A549 (cell line): Measurements from ENCODE around the gene SNX19. TPM values are rescaled to one million over a fixed set of nuclear protein-coding genes. Genes with fewer than 3 reads are reported as not detected.
A peak's percentile ranks its signal among the peaks of the same experiment; 100 is the strongest.

Source experiments
- ATAC-seq, 2 experiments: fragments of 200-7000 bp in 1 of 2; fragments of >200 bp in 1 of 2; cut with Nextera tagmentation in 1 of 2; cut with Tn5 transposase in 1 of 2; 3 replicates each; pipeline versions ENCODE4 v1.8.0 to v1.9.1; 2018 to 2020; ENCODE audit warnings: mild to moderate bottlenecking in 1 of 2, moderate library complexity in 1 of 2
- CTCF ChIA-PET: fragments of 300-600 bp; sonication (Branson Sonifier 250); formaldehyde crosslinking; extraction: SDS; loops from one replicate; lab custom pipeline; 2021; ENCODE audit warnings: antibody characterized with exemption, inconsistent platforms; lab: Yijun Ruan, JAX
- POLR2A ChIA-PET: fragments of 350-600 bp; formaldehyde crosslinking; extraction: SDS; loops from one replicate; lab custom pipeline; 2021; ENCODE audit warnings: antibody characterized with exemption, inconsistent platforms; lab: Yijun Ruan, JAX
- DNase-seq, 2 experiments: peaks; one replicate each; pipeline versions ENCODE4 v3.0.0 to v3.0.0-alpha.2; 2011 to 2016; ENCODE audit warnings: low read depth in 1 of 2, low spot score in 1 of 2
- FAIRE-seq: peaks from 2 replicates; lab custom pipeline; 2011; peaks lifted over from hg19 to GRCh38; lab: Jason Lieb, UNC
- H3K27ac ChIP-seq, 2 experiments: fragments of >200 bp; sonication (Bioruptor Twin); formaldehyde crosslinking; 3 replicates each; pipeline ENCODE4 v1.5.1; 2016 to 2017
- H3K4me1 ChIP-seq: fragments of >200 bp; sonication (Bioruptor Twin); formaldehyde crosslinking; 3 replicates; pipeline ENCODE4 v1.6.1; 2016
- H3K4me2 ChIP-seq: fragments of >200 bp; sonication (Bioruptor Twin); formaldehyde crosslinking; 3 replicates; pipeline ENCODE4 v1.6.1; 2016
- H3K4me3 ChIP-seq: fragments of >200 bp; sonication (Bioruptor Twin); formaldehyde crosslinking; 3 replicates; pipeline ENCODE4 v1.5.1; 2016
- H3K9me3 ChIP-seq: fragments of >200 bp; sonication (Bioruptor Twin); formaldehyde crosslinking; 3 replicates; pipeline ENCODE4 v1.6.1; 2016
- BHLHE40 ChIP-seq: IDR thresholded peaks from 2 replicates; pipeline ENCODE4 v1.6.1; 2012; ENCODE audit warnings: low read depth, low read length, inconsistent platforms
- CBX2 ChIP-seq: fragments of 200-600 bp; sonication (generic); IDR thresholded peaks from 2 replicates; pipeline ENCODE4 v1.6.1; 2016; ENCODE audit warnings: low read depth, mild to moderate bottlenecking, borderline replicate concordance
- CHD4 ChIP-seq: fragments of 200-600 bp; sonication (generic); IDR thresholded peaks from 2 replicates; pipeline ENCODE4 v1.6.1; 2016; ENCODE audit warnings: antibody characterized with exemption, mild to moderate bottlenecking, borderline replicate concordance
- CTCF ChIP-seq: fragments of >200 bp; sonication (Bioruptor Twin); formaldehyde crosslinking; IDR thresholded peaks from 3 replicates; pipeline ENCODE4 v1.5.1; 2016
- EHMT2 ChIP-seq: fragments of 200-600 bp; sonication (generic); IDR thresholded peaks from 2 replicates; pipeline ENCODE4 v1.6.1; 2016; ENCODE audit warnings: antibody characterized with exemption, low read depth, mild to moderate bottlenecking, moderate library complexity
- ELK1 ChIP-seq: fragments of 150-350 bp; IDR thresholded peaks from 2 replicates; pipeline ENCODE4 v1.6.1; 2014; ENCODE audit warnings: low read depth, mild to moderate bottlenecking, low read length
- EP300 ChIP-seq, 2 experiments: fragments of >200 bp; sonication (Bioruptor Twin); formaldehyde crosslinking; IDR thresholded peaks; 2 replicates in 1 of 2; 3 replicates in 1 of 2; pipeline ENCODE4 v1.6.1; 2016 to 2017
- FOSB ChIP-seq: fragments of 250-450 bp; sonication (Bioruptor Pico); IDR thresholded peaks from 2 replicates; pipeline ENCODE4 v1.5.0; 2020; ENCODE audit warnings: mild to moderate bottlenecking, moderate library complexity
- HOXB5 ChIP-seq: fragments of 250-450 bp; sonication (Bioruptor Pico); IDR thresholded peaks from 2 replicates; pipeline ENCODE4 v1.5.0; 2020; ENCODE audit warnings: mild to moderate bottlenecking, moderate library complexity
- NR3C1 ChIP-seq: fragments of >200 bp; sonication (Bioruptor Twin); formaldehyde crosslinking; IDR thresholded peaks from 3 replicates; pipeline ENCODE4 v1.6.1; 2017
- RARB ChIP-seq: fragments of 250-450 bp; sonication (Bioruptor Pico); IDR thresholded peaks from 2 replicates; pipeline ENCODE4 v1.8.0; 2021; ENCODE audit warnings: mild to moderate bottlenecking, moderate library complexity
- REST ChIP-seq: fragments of 200-600 bp; sonication (generic); IDR thresholded peaks from 2 replicates; pipeline ENCODE4 v1.6.1; 2016; ENCODE audit warnings: antibody characterized with exemption, mild to moderate bottlenecking, moderate library complexity
- TP53 ChIP-seq: fragments of 250-450 bp; sonication (Bioruptor Pico); IDR thresholded peaks from 2 replicates; pipeline ENCODE4 v1.5.0; 2021; ENCODE audit warnings: mild to moderate bottlenecking, moderate library complexity
- USF2 ChIP-seq: fragments of 450-650 bp; IDR thresholded peaks from 2 replicates; pipeline ENCODE4 v1.6.1; 2014; ENCODE audit warnings: antibody characterized with exemption
- ZSCAN20 ChIP-seq: fragments of 250-450 bp; sonication (Bioruptor Pico); IDR thresholded peaks from 2 replicates; pipeline ENCODE4 v1.8.0; 2022; ENCODE audit warnings: mild to moderate bottlenecking, moderate library complexity
- WGBS: methylation state at CpG from one replicate; pipeline ENCODE4 v1.1.6; 2017; ENCODE audit errors: missing lambda C conversion rate; 5-methylcytosine and 5-hydroxymethylcytosine counted together
- polyA plus RNA-seq, 4 experiments: library from polyadenylated mRNA; depleted of rRNA in 3 of 4; stranded (reverse); fragments of >200 nt; fragmentation: RNase III in 1 of 4; extraction: RNeasy Plus Mini Kit Qiagen cat#74134 plus additional on column Dnase treatment in 1 of 4; gene quantifications; 2 replicates in 3 of 4; 3 replicates in 1 of 4; pipeline ENCODE4 v1.2.3, GENCODE V29; 2011 to 2017

SNX19 gene
- polyA plus RNA-seq, 2 of the 4 experiments (the other 2 are of a cell fraction) = 13.4 to 26.7 TPM

GRCh38 chr11:130826572-130826971 lies 89.7 kb downstream of the SNX19 start:
- ATAC-seq (no peak), FAIRE-seq (no peak)
- CTCF ChIA-PET = interaction anchor here (0.9 to 9.4 kb wide), 9 partner anchors 13 to 436 kb away, joined by 3 to 163 read pairs (median 4); partner anchors contain the start of gene ADAMTS15
- H3K27ac ChIP-seq = peak overlapping the region; percentile 74 to 91; a peak in 5 of 6 replicates
- POLR2A ChIA-PET = no interaction called here
- H3K9me3 ChIP-seq = no peaks in the 10 kb centered on the region
- H3K4me1 ChIP-seq = peaks cover 13% of the 10 kb centered on the region
- TF ChIP-seq ZSCAN20 (CRISPR knock-in tag) (no peak), TP53 (CRISPR knock-in tag) (no peak), ELK1 (no peak), HOXB5 (CRISPR knock-in tag) (no peak), CHD4 (no peak), CTCF (no peak), EP300 (IDR thresholded peaks at IDR 0.05) (no peak), EHMT2 (no peak)
- TF ChIP-seq, all 56 proteins: peak for 0
- H3K4me2 ChIP-seq = no peak overlapping the region
- no peak for DNase-seq
- 83% methylated on average over 3 of the region's 9 CpGs for WGBS
- no peak overlapping the region for H3K4me3 ChIP-seq

- FAIRE-seq (no peak), DNase-seq (no peak), ATAC-seq (no peak)
- CTCF ChIA-PET = interaction anchor here (0.9 to 9.4 kb wide), 4 partner anchors 26 to 391 kb away, joined by 3 to 163 read pairs (median 52); no protein-coding TSS in a partner anchor
- POLR2A ChIA-PET = no interaction called here
- Histone ChIP-seq H3K4me2 (no peak overlapping the region), H3K4me1 (peaks cover 13% of the 10 kb centered on the region), H3K27ac (peak overlapping the region; percentile 10 to 91; a peak in 4 of 6 replicates), H3K4me3 (no peak overlapping the region), H3K9me3 (no peaks in the 10 kb centered on the region)
- WGBS = 85% methylated on average over 8 of the region's 8 CpGs
- TF ChIP-seq ZSCAN20 (CRISPR knock-in tag) (no peak), NR3C1 (no peak), ELK1 (no peak), REST (no peak), FOSB (CRISPR knock-in tag) (no peak), RARB (no peak), BHLHE40 (no peak), CBX2 (no peak), USF2 (no peak)
These were observed 90.3 kb downstream of the SNX19 start for GRCh38 chr11:130825983-130826382.
